ENCODE data around the gene SNW1.

DNA sequence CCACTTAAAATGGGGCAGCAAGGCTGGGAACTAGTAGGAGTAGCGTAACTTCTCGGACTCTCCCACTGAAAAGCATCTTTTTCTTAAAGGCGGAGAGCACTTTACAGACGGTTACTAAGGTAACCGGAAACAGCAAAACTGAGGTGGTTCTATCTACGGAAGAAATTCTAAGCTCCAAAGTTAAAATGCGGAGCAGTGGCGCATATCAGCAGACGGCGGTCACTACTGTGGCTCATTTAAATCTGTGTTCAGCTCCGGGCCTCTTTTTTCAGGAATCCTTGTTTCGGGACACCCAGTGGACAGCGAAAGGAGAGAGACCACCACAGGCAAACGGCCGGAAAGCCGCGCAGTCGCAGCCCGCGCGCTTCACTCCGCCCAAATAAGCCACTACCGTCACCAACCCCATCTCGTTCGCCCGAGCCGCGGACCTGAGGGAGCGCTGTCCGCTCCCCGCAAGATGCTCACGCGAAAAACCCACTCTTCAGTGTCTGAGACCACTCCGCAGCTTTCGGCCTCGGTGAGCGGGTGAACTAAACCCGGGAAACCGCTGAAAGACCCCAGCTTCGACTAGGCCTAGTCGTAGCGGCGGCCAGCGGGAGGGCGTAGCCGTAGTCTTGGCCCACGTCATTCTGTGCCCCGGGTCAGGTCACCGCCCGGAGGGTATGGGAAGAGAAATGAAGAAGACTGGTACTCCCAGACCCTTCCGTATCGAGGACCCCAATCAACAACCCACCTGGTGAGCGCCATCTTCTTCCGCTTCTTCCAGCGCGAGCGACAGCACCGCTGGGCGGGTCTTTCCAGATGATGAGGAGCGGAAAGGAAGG, at the start of gene SNW1:
- TF ChIP-seq GATA3 (IDR thresholded peaks at IDR 0.05; ENCODE audit: low read depth, low read length) = no peak
- TF ChIP-seq GATA2 (IDR thresholded peaks at IDR 0.05; ENCODE audit: low read depth, low read length) = no peak; the same call in 1 of the 2 replicates
